ENCODE results near the gene GDI2.
"Not testable (repeated sequence)": the region's sequence is repeated elsewhere in the genome, so short reads cannot be mapped to it uniquely, and the experiment has no call there.

The GDI2 gene

DNA sequence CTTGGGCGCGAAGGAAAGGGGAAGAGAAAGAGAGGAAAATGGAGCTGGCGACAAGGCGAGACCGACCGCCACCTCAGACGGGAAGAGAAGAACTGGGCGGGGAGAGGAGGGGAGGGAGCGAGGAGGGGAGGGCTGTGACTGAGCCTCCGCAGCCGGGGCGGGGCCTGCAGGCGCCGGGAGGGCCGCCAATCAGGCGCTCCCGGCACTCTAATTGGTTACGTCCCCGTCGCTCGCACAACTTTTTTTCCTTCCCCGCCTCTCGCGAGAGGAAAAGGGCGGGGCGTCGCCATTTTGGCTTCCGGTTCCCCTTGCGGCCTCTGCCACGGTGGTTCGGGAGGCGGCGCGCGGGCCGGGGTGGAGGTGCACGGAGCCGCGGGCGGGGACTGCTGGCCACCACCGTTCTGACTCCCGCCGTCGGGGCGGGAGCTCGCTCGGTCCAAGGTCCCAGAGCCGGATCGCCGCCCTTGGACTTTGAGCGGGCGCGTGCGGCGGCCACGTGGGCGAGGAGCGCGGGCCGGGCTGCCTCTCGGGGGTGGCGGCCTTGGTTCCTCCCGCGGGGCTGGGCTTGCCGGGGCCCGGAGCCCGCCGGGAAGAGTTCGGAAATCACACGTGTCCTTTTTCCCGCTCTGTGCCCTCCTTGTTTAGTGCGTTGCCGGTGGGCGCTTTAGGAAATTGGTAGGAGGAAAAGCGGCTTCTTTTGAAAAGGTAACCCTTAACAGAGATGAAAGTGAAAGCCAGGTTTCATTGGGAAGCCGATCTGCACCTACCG lies at the start of gene GDI2:
GDI2 (minus strand) TSS at position 94 of the 769 bp plus-strand sequence. CDS start 176 bp downstream, outside the sequence.
- peak; percentile 95 for DNase-seq

GRCh38 chr10:5862360-5862961 lies 49.2 kb upstream of the GDI2 start:
- DNase-seq, result no peak

DNA sequence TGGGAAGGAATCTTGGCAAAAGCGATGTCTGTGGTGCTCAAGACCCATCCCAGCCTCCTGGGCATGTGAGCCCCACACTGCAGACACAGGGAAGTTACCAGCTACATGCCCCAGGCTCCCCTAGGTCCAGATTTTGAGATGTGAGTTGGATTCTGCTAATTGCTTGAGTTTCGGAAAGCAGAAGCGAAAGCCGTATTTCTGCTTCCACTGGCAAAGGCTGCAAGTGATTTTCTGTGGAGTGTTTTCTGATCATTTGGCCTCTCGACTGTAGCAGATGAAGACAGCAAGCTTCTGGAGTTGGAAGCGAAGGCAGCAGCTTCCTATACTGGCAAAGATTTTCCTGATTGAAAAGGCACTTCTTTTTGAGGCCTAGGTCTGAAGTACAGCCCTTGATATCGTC lies 46.8 kb upstream of the GDI2 start:
- no peak for DNase-seq

DNA sequence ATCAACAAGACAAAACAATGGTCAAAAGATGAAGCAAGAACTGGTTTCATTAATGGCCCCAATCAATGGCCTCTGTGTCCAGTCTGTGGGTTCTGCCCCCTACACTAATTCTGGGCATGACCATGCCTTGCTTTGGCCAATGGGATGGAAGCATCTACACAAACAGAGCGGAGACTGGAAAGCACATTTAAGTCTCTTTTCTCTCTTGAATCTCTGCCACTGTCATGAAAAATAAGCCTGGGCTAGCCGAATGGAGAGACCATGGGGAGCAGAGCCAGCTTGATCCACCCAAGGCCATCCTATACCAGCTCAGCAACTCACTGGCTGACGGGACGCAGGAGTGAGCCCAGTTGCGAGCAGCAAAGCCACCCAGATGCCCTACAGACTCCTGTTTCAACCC lies 45.6 kb upstream of the GDI2 start:
- DNase-seq, result no peak

DNA sequence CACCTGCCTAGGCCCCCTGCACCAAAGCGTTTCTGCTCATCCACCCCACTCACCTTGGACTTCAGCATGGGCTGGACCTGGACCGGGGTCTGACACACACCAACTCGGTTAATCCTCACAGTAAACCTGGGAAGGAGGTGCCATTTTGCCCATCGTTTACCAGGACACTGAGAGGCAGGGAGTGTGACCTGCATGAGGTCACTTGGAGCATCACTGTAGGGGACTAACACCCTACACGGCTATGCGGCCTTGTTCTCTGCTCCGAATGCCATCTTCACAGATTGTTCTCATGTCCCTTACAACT lies 43.4 kb upstream of the GDI2 start:
- no peak for DNase-seq

DNA sequence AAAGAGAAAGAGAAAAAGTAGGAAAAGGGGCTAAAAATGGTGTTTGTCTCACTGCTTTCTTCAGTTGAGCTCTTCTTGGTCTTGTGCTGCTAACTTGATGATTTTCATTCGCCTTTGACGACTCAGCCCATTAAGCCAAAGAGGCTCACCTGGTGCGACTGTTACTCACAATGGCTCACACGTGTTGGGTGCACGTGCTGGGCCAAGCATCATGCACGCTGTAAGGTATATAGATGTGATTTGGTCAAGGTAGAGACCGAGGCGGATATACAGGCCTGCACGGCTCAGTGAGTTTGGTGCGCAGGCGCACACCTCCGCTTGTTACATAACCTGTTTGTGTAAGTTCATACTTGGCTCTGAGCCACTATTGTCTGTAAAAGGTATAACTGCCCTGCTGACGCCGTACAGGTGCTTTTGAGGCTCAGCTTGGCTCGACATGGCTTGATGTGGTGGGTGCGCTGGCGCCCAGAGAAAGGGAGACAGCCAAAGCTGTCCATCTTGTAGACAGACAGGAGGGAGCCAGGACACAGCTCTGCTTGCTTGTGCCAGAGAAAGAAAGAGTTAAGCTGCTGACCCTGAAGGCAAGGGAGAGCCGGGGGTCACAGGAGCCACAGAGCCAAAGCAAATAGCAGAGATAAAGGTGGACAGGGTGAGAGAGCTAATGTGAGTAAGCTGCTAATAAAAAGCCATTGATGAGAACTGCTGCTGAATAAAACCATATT lies 42.9 kb upstream of the GDI2 start:
- no peak for DNase-seq

DNA sequence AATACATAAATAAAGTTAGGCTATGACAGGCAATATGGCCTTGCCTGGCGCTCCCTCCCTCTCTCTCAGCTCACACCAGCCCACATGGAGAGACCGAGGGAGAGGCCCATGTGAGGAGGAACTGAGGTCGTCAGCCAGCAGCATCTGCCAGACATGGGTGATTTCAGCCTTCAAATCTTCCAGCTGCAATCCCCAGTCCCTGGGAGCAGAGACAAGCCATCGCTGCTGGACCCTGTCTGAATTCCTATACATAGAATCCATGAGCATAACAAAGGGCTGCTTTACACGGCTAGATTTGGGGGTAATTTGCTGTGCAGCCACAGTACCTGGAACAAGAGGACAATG lies 40.9 kb upstream of the GDI2 start:
- DNase-seq, result no peak

- DNase-seq, result not testable (repeated sequence)
Measured at GRCh38 chr10:5846667-5847066, 33.4 kb upstream of the GDI2 start.

- DNase-seq, result no peak
Measured at GRCh38 chr10:5844345-5845055, 31.3 kb upstream of the GDI2 start.

GRCh38 chr10:5843686-5844344 lies 30.6 kb upstream of the GDI2 start:
- DNase-seq, result no peak

- DNase-seq, result no peak
Measured at GRCh38 chr10:5841965-5842364, 28.7 kb upstream of the GDI2 start.

GRCh38 chr10:5840314-5841307 lies 27.4 kb upstream of the GDI2 start:
- DNase-seq, result no peak

GRCh38 chr10:5836181-5836580 lies 22.9 kb upstream of the GDI2 start:
- not testable (repeated sequence) for DNase-seq

GRCh38 chr10:5835446-5836095 lies 22.3 kb upstream of the GDI2 start:
- DNase-seq, result no peak

- no peak for DNase-seq
Measured at GRCh38 chr10:5833814-5834213, 20.6 kb upstream of the GDI2 start.

DNA sequence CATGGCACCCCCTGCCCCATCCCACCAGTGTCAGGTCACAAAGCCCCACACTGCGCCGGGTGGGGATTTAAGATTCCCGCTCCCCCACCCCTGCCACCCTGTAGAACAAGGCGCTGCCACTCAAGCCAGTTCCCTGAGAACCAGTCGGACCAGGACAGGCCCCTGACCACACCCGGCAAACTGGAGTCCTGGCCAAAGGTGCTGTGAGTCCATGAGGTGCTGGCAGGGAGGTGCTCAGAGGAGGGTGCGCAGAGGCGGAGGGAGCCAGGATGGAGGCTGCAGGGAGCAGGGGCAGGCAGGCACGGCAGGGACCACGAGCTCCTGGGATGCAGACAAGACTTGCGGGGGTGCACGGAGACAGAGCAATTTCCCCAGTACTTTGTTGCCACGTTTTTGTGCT lies 19.7 kb upstream of the GDI2 start:
- DNase-seq, result no peak

DNA sequence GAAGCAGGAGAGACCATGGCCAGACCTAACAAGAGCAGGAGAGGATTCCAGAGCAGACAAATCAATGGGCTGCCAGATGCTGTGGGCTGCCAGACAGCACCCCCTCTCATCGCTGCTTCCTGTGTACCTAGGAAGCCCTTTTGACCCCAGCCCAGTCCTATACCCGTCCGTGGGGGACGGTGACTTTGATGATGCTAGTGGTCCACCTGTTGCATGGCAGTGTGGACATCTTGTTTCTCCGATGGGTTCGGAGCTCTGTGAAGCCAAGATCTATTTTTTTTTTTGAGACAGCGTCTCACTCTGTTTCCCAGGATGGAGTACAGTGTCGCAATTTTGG lies 18.2 kb upstream of the GDI2 start:
- DNase-seq, result no peak

DNA sequence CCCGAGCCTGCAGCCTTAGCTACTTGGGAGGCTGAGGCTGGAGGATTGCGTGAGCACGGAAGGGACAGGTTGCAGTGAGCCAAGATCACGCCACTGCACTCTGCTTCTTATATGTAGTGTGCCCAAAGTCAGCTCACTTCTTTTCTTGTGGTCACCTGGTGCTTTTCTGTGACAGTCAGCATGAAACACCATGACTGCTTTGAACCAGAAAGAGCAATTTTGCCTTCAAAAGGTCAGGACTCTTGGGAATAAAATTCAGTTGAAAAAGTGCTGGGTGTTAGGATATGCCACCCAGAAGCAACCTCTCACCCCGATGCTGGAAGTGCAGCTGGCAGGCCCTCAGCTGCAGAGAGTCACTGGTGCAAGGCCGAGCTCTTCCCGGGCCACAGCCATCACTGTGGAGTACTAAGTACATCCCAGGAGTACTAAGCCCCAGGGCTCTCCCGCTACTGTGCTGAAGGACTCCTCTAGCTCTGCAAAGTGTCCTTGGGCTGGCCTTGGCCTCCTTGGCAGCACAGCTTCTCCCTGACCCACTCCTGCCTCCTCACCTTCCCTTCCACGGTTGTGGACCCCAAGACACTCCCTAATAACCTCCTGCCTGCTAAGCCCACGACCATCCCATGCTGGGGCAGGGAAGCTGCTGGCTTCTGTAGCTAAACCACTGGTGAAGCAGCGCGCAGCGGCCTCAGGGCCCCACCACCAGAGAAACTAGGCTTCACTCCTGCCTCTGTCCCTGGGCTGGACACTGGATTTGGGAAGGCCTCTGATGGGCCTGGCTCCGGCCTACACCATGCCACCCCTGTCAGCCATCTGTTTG lies 17.6 kb upstream of the GDI2 start:
- DNase-seq, result no peak

GRCh38 chr10:5829267-5829666 lies 16.0 kb upstream of the GDI2 start:
- no peak for DNase-seq

DNA sequence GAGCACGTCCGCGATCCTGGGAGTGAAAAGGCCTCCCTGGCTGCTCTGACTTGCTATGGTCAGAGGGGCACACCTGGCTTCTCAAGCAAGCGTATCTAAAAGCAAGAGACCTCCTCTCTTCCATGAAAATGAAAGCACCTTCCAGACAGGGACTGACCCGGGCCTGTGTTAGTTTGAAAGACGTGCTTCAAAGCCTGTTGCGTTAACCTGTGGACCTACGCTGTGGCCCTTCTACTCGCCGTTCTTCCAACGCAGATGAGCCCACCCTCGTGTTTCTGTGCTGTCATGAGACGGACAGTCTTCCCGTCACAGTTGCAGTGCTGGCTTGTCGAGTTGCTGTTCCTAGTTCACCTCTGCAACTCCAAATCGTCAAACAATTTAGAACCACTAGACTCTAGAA lies 15.5 kb upstream of the GDI2 start:
- no peak for DNase-seq

DNA sequence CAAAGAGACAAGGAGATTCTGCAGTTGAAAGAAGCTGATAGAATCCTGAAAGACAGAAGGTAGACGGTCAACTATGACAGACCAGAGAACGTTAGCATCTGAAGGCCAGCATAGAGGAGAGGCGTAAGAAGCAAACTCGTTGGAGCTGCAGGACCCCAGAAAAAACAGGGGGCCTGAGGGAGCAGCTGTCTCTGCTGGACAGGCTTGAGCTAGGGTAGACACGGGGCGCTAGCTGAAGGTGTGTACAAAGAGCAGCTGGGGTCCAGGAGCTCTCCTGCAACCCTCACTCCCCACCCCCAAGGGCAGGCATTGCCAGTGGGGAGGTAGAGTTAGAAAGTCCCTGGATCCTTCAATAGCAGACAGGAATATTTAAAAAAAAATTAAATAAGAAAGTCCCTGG lies 14.6 kb upstream of the GDI2 start:
- no peak for DNase-seq
